ENCODE data around the gene WDR4.

- TF ChIP-seq CTCF (IDR thresholded peaks at IDR 0.05) (no peak), POLR2A (IDR thresholded peaks at IDR 0.05) (no peak)
Measured at GRCh38 chr21:42836402-42836666, 43.0 kb downstream of the WDR4 start.
